Uterus (tissue), 4 donors: Measurements from ENCODE around the gene LOXL1. TPM values are rescaled to one million over a fixed set of nuclear protein-coding genes. Genes with fewer than 3 reads are reported as not detected.

ENCODE experiments used
- DNase-seq, 2 donors: peaks; one replicate each; pipeline ENCODE4 v3.0.0-alpha.2; 2019 to 2020
- H3K27ac ChIP-seq, 2 donors: fragments of 200-600 bp; sonication (generic); 1 replicate in 1 of 2; 2 replicates in 1 of 2; pipeline ENCODE4 v1.5.1; 2016 to 2018
- H3K27me3 ChIP-seq, 2 donors: fragments of 200-600 bp; sonication (generic); one replicate each; pipeline ENCODE4 v1.5.1; 2018 to 2019; ENCODE audit warnings: control low read depth in 1 of 2
- H3K36me3 ChIP-seq, 2 donors: fragments of 200-600 bp; sonication (generic); one replicate each; pipeline ENCODE4 v1.5.1; 2019; ENCODE audit warnings: control low read depth in 1 of 2
- H3K4me1 ChIP-seq, 2 donors: fragments of 200-600 bp; sonication (generic); one replicate each; pipeline ENCODE4 v1.5.1; 2018 to 2019; ENCODE audit warnings: control low read depth in 1 of 2
- H3K4me3 ChIP-seq, 2 donors: fragments of 200-600 bp; sonication (generic); 1 replicate in 1 of 2; 2 replicates in 1 of 2; pipeline ENCODE4 v1.5.1; 2018 to 2019; ENCODE audit warnings: mild to moderate bottlenecking in 1 of 2
- H3K9me3 ChIP-seq, 2 donors: fragments of 200-600 bp; sonication (generic); one replicate each; pipeline ENCODE4 v1.5.1; 2019; ENCODE audit warnings: control low read depth in 1 of 2
- CTCF ChIP-seq, 4 experiments: fragments of 200-600 bp in 2 of 4; fragments of 450-650 bp in 2 of 4; sonication (generic) in 2 of 4; IDR thresholded peaks; one replicate each; pipeline ENCODE4 v1.5.1; 2016 to 2019; ENCODE audit warnings: antibody characterized with exemption in 4 of 4, mild to moderate bottlenecking in 2 of 4, moderate library complexity in 1 of 4
- POLR2A ChIP-seq, 2 donors: fragments of 450-650 bp; IDR thresholded peaks; one replicate each; pipeline ENCODE4 v1.6.1; 2016; ENCODE audit warnings: antibody characterized with exemption in 2 of 2, mild to moderate bottlenecking in 1 of 2, moderate library complexity in 1 of 2
- intact Hi-C: fragments of 100-400 bp; cut with DNase I; formaldehyde crosslinking; loops from one replicate; pipeline ENCODE4 v1.15.1; 2023; ENCODE audit warnings: low total_unique reads
- total RNA-seq, 4 donors: library from RNA; depleted of rRNA in 3 of 4; stranded (reverse); fragments of >200 nt in 3 of 4; gene quantifications; one replicate each; pipeline versions ENCODE4 v1.1.0 to v1.2.4, GENCODE V29; 2014 to 2023
- donor health status: DM: yes; HTN: yes; CAD: no.

Gene LOXL1
- total RNA-seq, 4 donors from 2014 or later = 19.4 to 68.4 (median 33.1) TPM

GRCh38 chr15:73892446-73893226 is 33.6 kb upstream of the LOXL1 start:
- Histone ChIP-seq H3K27ac (no peak overlapping the region), H3K9me3 (no peaks in the 10 kb centered on the region), H3K36me3 (no peaks in the 10 kb centered on the region), H3K4me1 (no peaks in the 10 kb centered on the region), H3K4me3 (no peak overlapping the region), H3K27me3 (no peaks in the 10 kb centered on the region)
- intact Hi-C loops = no loop called here
- DNase-seq = no peak
- TF ChIP-seq CTCF (IDR thresholded peaks at IDR 0.05) (no peak), POLR2A (IDR thresholded peaks at IDR 0.05) (no peak)

GRCh38 chr15:73894133-73894814 is 32.0 kb upstream of the LOXL1 start:
- DNase-seq = no peak
- Histone ChIP-seq H3K4me3 (no peak overlapping the region), H3K36me3 (no peaks in the 10 kb centered on the region), H3K9me3 (no peaks in the 10 kb centered on the region), H3K4me1 (no peaks in the 10 kb centered on the region), H3K27ac (no peak overlapping the region), H3K27me3 (no peaks in the 10 kb centered on the region)
- no peak for TF ChIP-seq POLR2A (IDR thresholded peaks at IDR 0.05)
- no peak for TF ChIP-seq CTCF (IDR thresholded peaks at IDR 0.05)
- intact Hi-C loops = no loop called here

DNA sequence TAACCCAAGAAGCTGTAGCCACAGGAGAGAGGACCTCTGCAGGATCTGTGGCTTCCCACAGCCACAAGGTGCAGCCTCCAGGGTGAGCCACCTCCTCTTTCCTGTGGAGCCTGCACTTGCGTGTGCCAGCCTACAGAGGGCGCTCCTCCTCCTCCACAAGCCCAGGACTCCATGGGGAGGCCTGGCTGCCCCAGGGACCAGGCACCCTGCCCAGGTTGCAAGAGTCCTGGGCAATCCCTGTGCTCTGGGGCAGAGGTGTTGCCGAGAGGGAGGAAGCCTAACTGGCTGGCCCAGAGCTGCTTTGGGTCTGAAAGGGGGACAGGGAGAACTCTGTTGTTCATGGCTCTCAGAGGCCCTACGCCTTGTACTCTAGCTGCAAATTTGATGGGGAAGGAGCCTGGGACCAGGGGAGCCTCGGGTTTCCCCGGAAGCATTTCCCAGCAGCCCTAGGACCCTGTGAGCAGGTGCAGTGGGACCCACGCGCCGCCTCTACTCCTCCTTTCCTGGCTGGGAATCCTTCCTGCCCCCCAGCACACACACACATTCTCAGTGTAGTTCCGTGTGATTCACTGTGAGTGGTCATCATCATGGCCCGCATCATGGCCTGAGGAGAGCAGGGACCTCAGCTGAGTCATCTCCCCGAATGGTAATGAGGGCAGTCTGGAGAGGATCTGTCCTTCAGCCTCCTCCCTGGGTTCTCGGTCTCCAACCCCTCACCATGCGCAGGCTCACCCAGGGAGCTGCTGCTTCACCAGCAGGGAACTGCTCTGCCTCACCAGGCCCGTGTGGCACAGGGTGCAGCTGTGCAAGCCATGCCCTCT is 28.6 kb upstream of the LOXL1 start:
- H3K27ac ChIP-seq = no peak overlapping the region
- no peaks in the 10 kb centered on the region for H3K9me3 ChIP-seq
- DNase-seq = peak in 1 of 2 donors; percentile 23
- H3K36me3 ChIP-seq = no peaks in the 10 kb centered on the region
- no peaks in the 10 kb centered on the region for H3K27me3 ChIP-seq
- TF ChIP-seq CTCF (IDR thresholded peaks at IDR 0.05) (peak; percentile 23 to 55 (median 42)), POLR2A (IDR thresholded peaks at IDR 0.05) (no peak)
- H3K4me1 ChIP-seq = no peaks in the 10 kb centered on the region
- H3K4me3 ChIP-seq = no peak overlapping the region
- intact Hi-C loops = no loop called here

DNA sequence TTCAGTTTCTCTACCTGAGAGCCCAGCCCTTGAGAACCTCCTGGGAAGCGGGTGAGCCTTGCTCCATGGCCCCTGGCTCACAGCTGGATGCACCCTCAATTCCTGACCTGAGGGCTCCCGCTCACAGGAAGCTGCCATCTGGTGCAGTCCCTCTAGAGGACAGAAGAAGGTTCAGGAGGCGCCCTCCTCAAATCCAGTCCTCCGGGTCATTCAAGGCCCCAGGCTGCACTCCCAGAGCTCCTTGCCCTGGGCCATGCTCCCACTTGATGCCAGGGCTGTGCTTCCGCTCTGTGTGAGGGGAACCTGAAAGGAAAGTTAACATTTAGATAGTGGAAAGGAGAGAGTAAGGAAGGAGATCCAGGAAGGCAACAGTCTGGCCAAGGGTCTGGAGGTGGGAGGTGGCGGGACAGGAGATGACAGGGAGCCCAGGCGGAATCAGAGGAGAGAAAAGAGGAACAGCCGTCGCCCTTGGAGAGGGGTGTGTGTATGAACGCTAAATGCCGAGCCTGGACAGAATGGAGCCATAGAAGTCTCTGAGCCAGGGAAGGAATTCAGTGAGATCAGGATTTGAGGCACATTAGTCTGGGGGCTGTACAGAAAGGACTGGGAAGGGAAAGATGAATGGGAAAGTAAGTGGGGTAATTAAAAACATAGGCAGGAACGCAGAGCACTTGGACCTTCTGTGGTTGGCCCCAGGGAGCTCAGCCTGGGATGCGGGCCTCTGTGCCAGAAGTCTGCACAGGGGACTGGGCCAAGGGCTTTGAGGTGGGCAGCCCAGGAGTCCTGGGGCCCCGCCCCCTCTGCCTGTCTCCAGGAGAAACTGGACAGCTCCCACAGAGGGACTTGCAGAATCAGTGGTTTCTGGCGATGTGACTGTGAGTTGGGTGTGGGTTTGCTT is 26.8 kb upstream of the LOXL1 start:
- Histone ChIP-seq H3K27ac (no peak overlapping the region), H3K36me3 (no peaks in the 10 kb centered on the region), H3K9me3 (no peaks in the 10 kb centered on the region), H3K4me3 (no peak overlapping the region), H3K4me1 (no peaks in the 10 kb centered on the region), H3K27me3 (no peaks in the 10 kb centered on the region)
- intact Hi-C loops = no loop called here
- TF ChIP-seq POLR2A (IDR thresholded peaks at IDR 0.05) = no peak
- no peak for TF ChIP-seq CTCF (IDR thresholded peaks at IDR 0.05)
- DNase-seq = no peak
